Measurements from ENCODE around the gene ROBO2.

ROBO2 gene

DNA sequence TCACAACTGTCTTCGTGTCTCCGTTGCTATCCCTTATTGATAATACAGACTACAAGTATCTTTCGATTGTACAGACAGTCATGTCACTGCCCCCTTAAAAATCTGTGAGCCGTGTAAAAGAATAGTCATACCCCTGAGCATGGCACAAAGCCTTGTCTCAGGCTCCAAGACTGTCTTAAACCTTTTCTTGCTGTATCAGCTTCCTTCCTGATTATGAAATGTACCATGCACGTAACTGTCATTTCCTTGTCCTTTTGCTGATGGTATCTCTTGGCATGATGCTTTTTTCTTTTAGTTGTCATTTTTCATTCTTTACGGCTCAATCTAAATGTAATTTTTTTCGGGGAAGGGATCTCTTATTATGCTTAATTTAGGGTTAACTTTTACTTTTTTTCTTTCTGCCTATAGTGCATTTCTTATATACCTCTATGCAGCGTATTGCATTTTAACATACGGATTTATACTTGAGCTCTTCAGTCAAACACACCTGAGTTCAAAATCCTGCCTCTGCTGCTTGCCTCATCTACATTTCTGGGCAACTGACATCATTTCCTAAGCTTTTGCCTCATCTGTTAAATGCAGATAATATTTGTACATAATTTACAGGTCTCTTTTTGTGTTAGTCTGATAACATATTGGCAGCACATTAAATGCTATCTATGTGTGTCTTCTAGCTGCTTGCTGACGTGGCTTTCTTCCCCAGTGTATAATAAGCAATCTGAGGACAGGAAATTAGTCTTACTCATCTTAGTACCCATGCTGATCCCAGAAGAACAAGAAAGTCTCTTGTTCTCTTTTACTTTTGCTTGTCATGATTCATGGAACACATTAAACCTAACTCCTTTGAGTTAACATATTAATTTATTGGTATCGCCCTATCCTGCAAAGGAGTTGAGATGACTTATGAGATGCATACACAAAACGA lies 57.3 kb downstream of the ROBO2 start:
- H3K4me2 ChIP-seq, result no peak overlapping the region
- H3K9ac ChIP-seq, result no peak overlapping the region
- H3K4me3 ChIP-seq (IDR thresholded peaks at IDR 0.05; ENCODE audit: insufficient read depth, low read depth, low read length), result no peak overlapping the region
- H3K27ac ChIP-seq, result no peak overlapping the region
- TF ChIP-seq, protein P1, sequence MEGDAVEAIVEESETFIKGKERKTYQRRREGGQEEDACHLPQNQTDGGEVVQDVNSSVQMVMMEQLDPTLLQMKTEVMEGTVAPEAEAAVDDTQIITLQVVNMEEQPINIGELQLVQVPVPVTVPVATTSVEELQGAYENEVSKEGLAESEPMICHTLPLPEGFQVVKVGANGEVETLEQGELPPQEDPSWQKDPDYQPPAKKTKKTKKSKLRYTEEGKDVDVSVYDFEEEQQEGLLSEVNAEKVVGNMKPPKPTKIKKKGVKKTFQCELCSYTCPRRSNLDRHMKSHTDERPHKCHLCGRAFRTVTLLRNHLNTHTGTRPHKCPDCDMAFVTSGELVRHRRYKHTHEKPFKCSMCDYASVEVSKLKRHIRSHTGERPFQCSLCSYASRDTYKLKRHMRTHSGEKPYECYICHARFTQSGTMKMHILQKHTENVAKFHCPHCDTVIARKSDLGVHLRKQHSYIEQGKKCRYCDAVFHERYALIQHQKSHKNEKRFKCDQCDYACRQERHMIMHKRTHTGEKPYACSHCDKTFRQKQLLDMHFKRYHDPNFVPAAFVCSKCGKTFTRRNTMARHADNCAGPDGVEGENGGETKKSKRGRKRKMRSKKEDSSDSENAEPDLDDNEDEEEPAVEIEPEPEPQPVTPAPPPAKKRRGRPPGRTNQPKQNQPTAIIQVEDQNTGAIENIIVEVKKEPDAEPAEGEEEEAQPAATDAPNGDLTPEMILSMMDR (conservative IDR thresholded peaks at IDR 0.05; ENCODE audit: low read depth, low read length), result no peak
- H3K79me2 ChIP-seq (ENCODE audit: insufficient read depth, low read depth), result no peaks in the 10 kb centered on the region
- no peaks in the 10 kb centered on the region for H3K4me1 ChIP-seq (ENCODE audit: low read depth, poor library complexity, severe bottlenecking)
- H2AFZ ChIP-seq (ENCODE audit: low read depth), result no peak overlapping the region
- no peaks in the 10 kb centered on the region for H4K20me1 ChIP-seq (ENCODE audit: insufficient read depth)
- H3K36me3 ChIP-seq (ENCODE audit: insufficient read depth), result no peaks in the 10 kb centered on the region
- H3K27me3 ChIP-seq (ENCODE audit: insufficient read depth, low read depth), result no peaks in the 10 kb centered on the region

DNA sequence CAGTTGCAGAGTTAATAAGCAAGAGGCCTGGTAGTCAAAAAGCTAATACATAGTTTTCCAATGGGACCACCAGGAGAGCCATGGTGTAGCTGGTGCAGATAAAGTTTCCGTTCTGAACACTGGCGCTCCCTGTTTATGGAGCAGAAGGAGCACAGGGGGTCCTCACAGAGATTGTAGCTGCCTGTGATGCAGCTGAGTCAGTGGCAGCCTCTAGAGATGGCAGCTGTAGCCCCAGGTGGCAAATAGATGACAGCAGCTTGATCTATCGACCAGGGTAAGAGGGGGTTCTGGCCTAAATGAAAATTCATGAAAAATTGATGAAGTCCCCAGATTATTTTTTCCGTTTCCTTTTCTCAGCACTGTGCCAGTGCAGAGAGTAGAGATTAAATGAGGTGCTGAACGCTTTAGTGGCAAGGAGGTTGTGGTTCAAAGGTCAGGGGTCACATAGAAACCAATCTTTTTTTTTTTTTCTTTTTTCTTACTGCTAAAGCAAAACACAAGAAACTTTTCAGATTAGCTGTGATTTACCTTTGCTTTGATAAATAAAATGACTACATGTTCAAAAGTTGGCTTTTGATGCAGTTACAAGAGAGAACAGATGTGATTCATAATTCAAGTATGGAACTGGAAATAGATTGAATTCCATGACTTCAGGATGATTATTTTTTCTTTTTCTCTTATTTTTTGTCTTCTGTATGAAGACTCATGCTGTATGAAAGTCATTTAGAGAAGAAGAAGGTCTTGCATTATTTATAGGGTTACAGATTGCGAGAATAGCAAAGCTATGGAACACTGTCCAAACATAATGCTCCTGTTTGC lies 63.3 kb downstream of the ROBO2 start:
- Histone ChIP-seq H3K36me3 (ENCODE audit: insufficient read depth) (no peaks in the 10 kb centered on the region), H3K27ac (no peak overlapping the region)

GRCh38 chr3:77122652-77123051 lies 82.8 kb downstream of the ROBO2 start:
- TF ChIP-seq, protein P1 (conservative IDR thresholded peaks at IDR 0.05; ENCODE audit: low read depth, low read length), result no peak
- H3K27ac ChIP-seq, result no peak overlapping the region
- H3K9ac ChIP-seq, result no peak overlapping the region
- H2AFZ ChIP-seq (ENCODE audit: low read depth), result no peak overlapping the region
- no peaks in the 10 kb centered on the region for H3K27me3 ChIP-seq (ENCODE audit: insufficient read depth, low read depth)
- no peaks in the 10 kb centered on the region for H3K36me3 ChIP-seq (ENCODE audit: insufficient read depth)
- no peaks in the 10 kb centered on the region for H3K4me1 ChIP-seq (ENCODE audit: low read depth, poor library complexity, severe bottlenecking)
- no peaks in the 10 kb centered on the region for H4K20me1 ChIP-seq (ENCODE audit: insufficient read depth)
- H3K79me2 ChIP-seq (ENCODE audit: insufficient read depth, low read depth), result no peaks in the 10 kb centered on the region
- H3K4me2 ChIP-seq, result no peak overlapping the region
- no peak overlapping the region for H3K4me3 ChIP-seq (IDR thresholded peaks at IDR 0.05; ENCODE audit: insufficient read depth, low read depth, low read length)

More for the DNA sequence above, 63.3 kb downstream of the ROBO2 start:
- no peaks in the 10 kb centered on the region for H3K27me3 ChIP-seq (ENCODE audit: insufficient read depth, low read depth)
- no peaks in the 10 kb centered on the region for H4K20me1 ChIP-seq (ENCODE audit: insufficient read depth)
- H3K4me3 ChIP-seq (IDR thresholded peaks at IDR 0.05; ENCODE audit: insufficient read depth, low read depth, low read length), result no peak overlapping the region
- TF ChIP-seq, protein P1 (conservative IDR thresholded peaks at IDR 0.05; ENCODE audit: low read depth, low read length), result no peak
- H3K4me1 ChIP-seq (ENCODE audit: low read depth, poor library complexity, severe bottlenecking), result no peaks in the 10 kb centered on the region
- H3K4me2 ChIP-seq, result no peak overlapping the region
- H2AFZ ChIP-seq (ENCODE audit: low read depth), result no peak overlapping the region
- H3K79me2 ChIP-seq (ENCODE audit: insufficient read depth, low read depth), result no peaks in the 10 kb centered on the region
- H3K9ac ChIP-seq, result no peak overlapping the region

GRCh38 chr3:77125966-77126365 lies 86.1 kb downstream of the ROBO2 start:
- H3K36me3 ChIP-seq (ENCODE audit: insufficient read depth), result no peaks in the 10 kb centered on the region
- H3K27ac ChIP-seq, result no peak overlapping the region
- no peak overlapping the region for H3K4me2 ChIP-seq
- H4K20me1 ChIP-seq (ENCODE audit: insufficient read depth), result no peaks in the 10 kb centered on the region
- TF ChIP-seq, protein P1 (conservative IDR thresholded peaks at IDR 0.05; ENCODE audit: low read depth, low read length), result no peak
- no peak overlapping the region for H3K9ac ChIP-seq
- H3K4me1 ChIP-seq (ENCODE audit: low read depth, poor library complexity, severe bottlenecking), result no peaks in the 10 kb centered on the region
- H3K27me3 ChIP-seq (ENCODE audit: insufficient read depth, low read depth), result no peaks in the 10 kb centered on the region
- no peak overlapping the region for H2AFZ ChIP-seq (ENCODE audit: low read depth)
- H3K79me2 ChIP-seq (ENCODE audit: insufficient read depth, low read depth), result no peaks in the 10 kb centered on the region
- no peak overlapping the region for H3K4me3 ChIP-seq (IDR thresholded peaks at IDR 0.05; ENCODE audit: insufficient read depth, low read depth, low read length)
